GM11168 (cell line): ENCODE measurements around the gene ALDH1A3.

Source experiments
- in situ Hi-C: fragments of 300-500 bp; cut with MboI; formaldehyde crosslinking; loops from one replicate; pipeline ENCODE4 v1.12.0; 2022; ENCODE audit warnings: low sequenced_read_pairs; ENCODE audit not compliant: unreplicated experiment

Gene ALDH1A3

GRCh38 chr15:100856867-100857266 lies 22.8 kb upstream of the ALDH1A3 start:
- in situ Hi-C loops: no loop called here

- in situ Hi-C loops: no loop called here
Measured at GRCh38 chr15:100858294-100858693, 21.3 kb upstream of the ALDH1A3 start.

- in situ Hi-C loops: no loop called here
Measured at GRCh38 chr15:100859970-100860828, 19.4 kb upstream of the ALDH1A3 start.

GRCh38 chr15:100860829-100861510 lies 18.7 kb upstream of the ALDH1A3 start:
- in situ Hi-C loops: no loop called here

DNA sequence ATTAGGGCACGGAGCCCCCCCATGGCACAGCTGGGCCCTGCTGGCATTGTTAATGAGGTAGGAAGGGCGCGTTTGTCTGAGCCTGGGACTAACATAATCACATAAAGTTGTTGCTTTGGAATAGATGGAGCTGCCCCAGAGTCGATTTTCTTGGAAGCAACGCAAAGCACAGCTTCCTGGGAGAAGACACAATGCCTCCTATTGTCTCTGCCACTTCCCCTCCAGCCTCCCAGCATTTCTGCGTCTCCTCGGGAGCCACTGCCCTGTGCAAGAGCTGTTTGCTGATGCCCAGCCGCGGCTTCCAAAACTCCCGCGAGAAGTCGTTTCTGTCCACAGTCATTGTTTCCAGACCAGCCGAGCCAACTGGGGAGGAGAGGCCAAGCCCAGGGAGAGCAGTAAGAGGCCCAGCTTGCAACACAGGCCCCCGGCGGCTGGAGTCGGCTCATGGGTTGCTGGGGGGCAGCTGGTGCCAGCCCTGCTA lies 18.1 kb upstream of the ALDH1A3 start:
- in situ Hi-C loops: no loop called here

GRCh38 chr15:100862162-100862561 lies 17.5 kb upstream of the ALDH1A3 start:
- in situ Hi-C loops: no loop called here

GRCh38 chr15:100863075-100863795 lies 16.4 kb upstream of the ALDH1A3 start:
- in situ Hi-C loops: no loop called here

- in situ Hi-C loops: no loop called here
Measured at GRCh38 chr15:100863796-100864267, 15.8 kb upstream of the ALDH1A3 start.

GRCh38 chr15:100866386-100867330 lies 13.0 kb upstream of the ALDH1A3 start:
- in situ Hi-C loops: no loop called here

DNA sequence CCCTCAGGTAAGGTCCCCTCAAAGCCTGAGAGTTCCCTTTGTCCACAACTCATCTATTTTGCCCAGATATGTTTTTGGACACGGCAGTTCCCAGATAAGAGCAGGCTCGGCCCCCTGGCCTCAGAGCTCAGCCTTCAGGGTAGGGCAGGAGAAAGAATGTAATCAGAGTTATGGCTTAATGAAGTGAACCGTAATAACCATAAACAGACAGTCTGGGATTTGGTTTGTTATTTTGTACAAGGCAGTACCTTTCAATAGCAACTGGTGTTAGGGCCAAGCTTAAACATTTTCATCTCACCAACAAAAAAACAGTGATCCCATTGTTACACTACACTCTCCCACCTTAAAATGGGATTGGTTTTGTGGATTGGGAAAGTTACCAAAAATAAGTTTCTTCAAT lies 12.2 kb upstream of the ALDH1A3 start:
- in situ Hi-C loops: no loop called here

- in situ Hi-C loops: no loop called here
Measured at GRCh38 chr15:100869151-100869999, 10.3 kb upstream of the ALDH1A3 start.

GRCh38 chr15:100873029-100873677 lies 6.5 kb upstream of the ALDH1A3 start:
- in situ Hi-C loops: no loop called here

DNA sequence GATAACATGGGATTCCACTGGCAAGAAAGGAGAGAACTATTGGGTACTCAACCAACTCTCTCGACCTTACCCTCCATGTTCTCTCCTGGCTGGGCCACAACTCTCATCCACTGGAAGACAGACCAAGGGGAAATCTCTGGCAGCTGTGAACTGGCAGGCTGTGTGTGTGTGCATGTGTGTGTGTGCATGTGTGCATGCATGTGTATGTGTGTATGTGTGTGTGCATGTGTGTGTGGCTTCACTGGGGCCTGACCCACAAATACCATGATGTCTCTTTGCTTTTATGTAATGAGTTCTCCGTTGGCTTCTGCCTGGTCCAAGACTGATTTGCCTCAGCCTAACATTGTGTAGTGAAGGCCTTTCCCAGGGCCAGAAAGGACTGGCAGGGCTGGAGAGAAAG lies 4.1 kb upstream of the ALDH1A3 start:
- in situ Hi-C loops: loop anchor here (25.0 kb wide), 1 partner anchor 213 kb away; no protein-coding TSS in a partner anchor

DNA sequence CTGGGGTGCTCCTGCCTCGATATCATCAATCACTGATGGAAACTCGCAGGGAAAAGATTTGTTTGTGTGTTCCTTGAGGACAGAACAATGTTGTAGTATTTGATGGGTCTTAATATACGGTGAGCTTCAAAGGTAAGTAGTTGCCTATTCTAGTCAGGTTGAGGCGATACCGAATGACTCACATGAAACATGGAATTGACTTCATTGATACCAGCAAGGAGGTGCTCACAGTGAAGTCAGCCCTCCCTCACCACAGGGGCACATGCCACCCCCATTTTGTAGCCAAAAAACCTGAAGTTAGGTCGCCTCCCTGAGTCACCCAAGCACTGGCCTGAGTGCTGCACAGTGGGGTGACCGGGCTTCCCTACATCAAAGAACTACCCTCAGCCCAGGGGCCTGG lies 3.7 kb upstream of the ALDH1A3 start:
- in situ Hi-C loops: loop anchor here (25.0 kb wide), 1 partner anchor 214 kb away; no protein-coding TSS in a partner anchor

- in situ Hi-C loops: loop anchor here (25.0 kb wide), 1 partner anchor 215 kb away; no protein-coding TSS in a partner anchor
Measured at GRCh38 chr15:100877551-100877950, 2.1 kb upstream of the ALDH1A3 start.

GRCh38 chr15:100878130-100878529 lies 1.5 kb upstream of the ALDH1A3 start:
- in situ Hi-C loops: loop anchor here (25.0 kb wide), 1 partner anchor 216 kb away; no protein-coding TSS in a partner anchor

GRCh38 chr15:100878648-100879047 lies 983 bp upstream of the ALDH1A3 start:
- in situ Hi-C loops: loop anchor here (25.0 kb wide), 1 partner anchor 216 kb away; no protein-coding TSS in a partner anchor

DNA sequence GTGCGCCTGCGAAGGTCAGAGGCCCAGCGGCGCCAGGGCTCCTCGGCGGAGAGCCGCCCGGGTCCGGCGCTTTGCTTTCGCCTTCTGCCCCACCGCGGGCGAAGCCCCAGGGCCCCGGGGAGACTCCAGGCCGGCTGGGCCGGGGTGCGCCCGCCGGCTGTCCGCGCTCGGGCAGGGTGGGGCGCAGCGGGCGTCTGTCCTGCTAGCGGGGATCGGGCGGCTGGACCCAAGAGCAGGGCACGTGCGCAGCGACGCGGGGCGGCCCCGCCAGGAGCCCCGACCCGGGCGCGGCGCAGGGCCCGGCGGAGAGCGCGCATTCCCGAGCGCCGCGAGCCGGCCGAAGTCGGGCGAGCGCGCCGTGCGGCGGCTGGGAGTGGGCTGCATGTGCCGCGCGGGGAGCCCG lies 569 bp upstream of the ALDH1A3 start:
- in situ Hi-C loops: loop anchor here (25.0 kb wide), 1 partner anchor 217 kb away; no protein-coding TSS in a partner anchor
